K562 (cell line): Measurements from ENCODE around the gene HIPK1. TPM values are rescaled to one million over a fixed set of nuclear protein-coding genes. Genes with fewer than 3 reads are reported as not detected.

Experiments
- ATAC-seq: fragments of 200-7000 bp; cut with Tn5 transposase; 3 replicates; pipeline ENCODE4 v1.9.1; 2020; ENCODE audit warnings: moderate library complexity
- BruUV-seq: library from RNA; stranded (reverse); fragments of 400-500 nt; replicated peaks from 2 replicates; lab custom pipeline; 2021; lab: Mats Ljungman, UMichigan
- CTCF ChIA-PET: fragments of 300-600 bp; formaldehyde crosslinking; extraction: SDS; loops from one replicate; lab custom pipeline; 2021; ENCODE audit warnings: low intra/inter-chr PET ratio; lab: Yijun Ruan, JAX
- POLR2A ChIA-PET: fragments of 300-600, 350-650 bp; sonication (Branson Sonifier 250); formaldehyde crosslinking; extraction: SDS; loops from one replicate; lab custom pipeline; 2021; ENCODE audit warnings: antibody characterized with exemption, inconsistent platforms; lab: Yijun Ruan, JAX
- DNase-seq, 4 experiments: peaks; one replicate each; pipeline versions ENCODE4 v3.0.0 to v3.0.0-alpha.2; 2011 to 2018; ENCODE audit warnings: low spot score in 3 of 4, mixed read lengths in 3 of 4; ENCODE audit errors: extremely low read depth in 1 of 4
- FAIRE-seq: peaks from 2 replicates; lab custom pipeline; 2011; peaks lifted over from hg19 to GRCh38; lab: Jason Lieb, UNC
- H2AFZ ChIP-seq: 2 replicates; pipeline ENCODE4 v1.6.0; 2011; ENCODE audit warnings: low read depth, low read length, control low read depth, inconsistent platforms
- H3K27ac ChIP-seq: fragments of 200-600 bp; 3 replicates; pipeline ENCODE4 v1.8.0; 2011; ENCODE audit warnings: low read depth, mild to moderate bottlenecking, control low read depth, inconsistent platforms, low read length, moderate library complexity, mixed read lengths; ENCODE audit errors: extremely low read depth
- H3K27me3 ChIP-seq, 2 experiments: fragments of 300-600 bp in 1 of 2; 2 replicates in 1 of 2; 3 replicates in 1 of 2; pipeline versions ENCODE4 v1.6.0 to v1.8.0; 2011; ENCODE audit warnings: inconsistent platforms in 2 of 2, low read length in 2 of 2, mild to moderate bottlenecking in 1 of 2, mixed read lengths in 1 of 2, moderate library complexity in 1 of 2; ENCODE audit not compliant: control insufficient read depth in 2 of 2, insufficient read depth in 2 of 2
- H3K36me3 ChIP-seq: fragments of 300-600 bp; 3 replicates; pipeline ENCODE4 v1.8.0; 2011; ENCODE audit warnings: mild to moderate bottlenecking, low read length, inconsistent platforms; ENCODE audit not compliant: control insufficient read depth, insufficient read depth
- H3K4me1 ChIP-seq, 2 experiments: fragments of 200-600 bp in 1 of 2; replicated peaks in 1 of 2; 2 replicates in 1 of 2; 3 replicates in 1 of 2; pipeline versions ENCODE4 v1.5.1 to v1.8.0; 2011; ENCODE audit warnings: inconsistent platforms in 2 of 2, low read length in 2 of 2, mild to moderate bottlenecking in 1 of 2, mixed read lengths in 1 of 2, moderate library complexity in 1 of 2; ENCODE audit not compliant: control insufficient read depth in 2 of 2, insufficient read depth in 2 of 2
- H3K4me2 ChIP-seq: 2 replicates; pipeline ENCODE4 v1.6.1; 2011; ENCODE audit warnings: low read length, control low read depth, inconsistent platforms, mixed read lengths; ENCODE audit not compliant: insufficient read depth
- H3K4me3 ChIP-seq: fragments of 200-600 bp; sonication (generic), shearing (Covaris generic); 2 replicates; pipeline ENCODE4 v1.5.1; 2016; ENCODE audit warnings: control low read depth, inconsistent platforms
- H3K79me2 ChIP-seq: fragments of 200-600 bp; 3 replicates; pipeline ENCODE4 v1.8.0; 2011; ENCODE audit warnings: low read length, inconsistent platforms; ENCODE audit not compliant: control insufficient read depth, insufficient read depth
- H3K9ac ChIP-seq, 2 experiments: 2 replicates each; pipeline versions ENCODE4 v1.6.0 to v1.6.1; 2011; ENCODE audit warnings: low read depth in 2 of 2, low read length in 2 of 2, control low read depth in 1 of 2, inconsistent platforms in 1 of 2, mild to moderate bottlenecking in 1 of 2, mixed read lengths in 1 of 2; ENCODE audit not compliant: insufficient read depth in 1 of 2
- H3K9me1 ChIP-seq: one replicate; pipeline ENCODE4 v1.6.0; 2011; ENCODE audit warnings: inconsistent platforms, mild to moderate bottlenecking, low read length, moderate library complexity; ENCODE audit not compliant: control insufficient read depth, insufficient read depth
- H3K9me3 ChIP-seq: replicated peaks from 2 replicates; pipeline ENCODE4 v1.5.1; 2011; ENCODE audit warnings: low read depth, low read length, inconsistent platforms; ENCODE audit not compliant: control insufficient read depth, insufficient read depth
- H4K20me1 ChIP-seq: replicated peaks from 2 replicates; pipeline ENCODE4 v1.6.1; 2011; ENCODE audit warnings: low read length, inconsistent platforms, mixed read lengths; ENCODE audit not compliant: control insufficient read depth, insufficient read depth
- CCAR2 ChIP-seq: fragments of 200-400 bp; formaldehyde crosslinking; IDR thresholded peaks from 2 replicates; pipeline ENCODE4 v1.6.1; 2017; ENCODE audit warnings: mild to moderate bottlenecking, low read depth, low read length
- KLF10 ChIP-seq: fragments of 250-450 bp; sonication (Bioruptor Pico); IDR thresholded peaks from 2 replicates; pipeline ENCODE4 v1.6.1; 2021; ENCODE audit warnings: matching md5 sums
- MCM3 ChIP-seq: fragments of 450-650 bp; IDR thresholded peaks from 2 replicates; pipeline ENCODE4 v1.6.1; 2016
- PTTG1 ChIP-seq: fragments of 450-650 bp; IDR thresholded peaks from 2 replicates; pipeline ENCODE4 v1.6.1; 2016; ENCODE audit warnings: low read depth, mild to moderate bottlenecking, missing genetic modification characterization, missing compliant biosample characterization
- ZBTB26 ChIP-seq: fragments of 450-650 bp; formaldehyde crosslinking; IDR thresholded peaks from 2 replicates; pipeline ENCODE4 v1.4.0; 2022; ENCODE audit warnings: missing genetic modification characterization
- ZNF445 ChIP-seq: fragments of 250-450 bp; sonication (Bioruptor Pico); IDR thresholded peaks from 2 replicates; pipeline ENCODE4 v1.4.0; 2020; ENCODE audit warnings: low read depth, mild to moderate bottlenecking, moderate library complexity
- ZNF583 ChIP-seq: fragments of 250-450 bp; sonication (Bioruptor Pico); IDR thresholded peaks from 2 replicates; pipeline ENCODE4 v1.4.0; 2020
- ZNF639 ChIP-seq, 2 experiments: fragments of 200-800 bp in 1 of 2; sonication (Bioruptor generic) in 1 of 2; sonication (generic) in 1 of 2; formaldehyde crosslinking in 1 of 2; IDR thresholded peaks in 1 of 2; conservative IDR thresholded peaks in 1 of 2; 2 replicates each; pipeline versions ENCODE4 v1.5.0 to v1.6.1; 2016 to 2020; ENCODE audit warnings: missing compliant biosample characterization in 1 of 2, missing genetic modification characterization in 1 of 2, missing genetic modification reagents in 1 of 2
- WGBS: fragments of 100-300 bp; shearing (Covaris generic); methylation state at CpG from one replicate; pipeline ENCODE4 v1.1.6; 2016; ENCODE audit warnings: low coverage, mixed read lengths; ENCODE audit not compliant: insufficient coverage; ENCODE audit errors: missing lambda C conversion rate; 5-methylcytosine and 5-hydroxymethylcytosine counted together
- in situ Hi-C: fragments of 300-500 bp; cut with MboI; formaldehyde crosslinking; loops from 4 replicates; pipeline ENCODE4 v1.15.0; 2018; ENCODE audit warnings: inconsistent platforms, mixed read lengths
- intact Hi-C: fragments of 100-400 bp; cut with micrococcal nuclease; formaldehyde crosslinking; loops from 2 replicates; pipeline ENCODE4 v1.14.2; 2022
- polyA plus RNA-seq, 8 experiments: library from polyadenylated mRNA; depleted of rRNA in 4 of 8; stranded (reverse) in 5 of 8; unstranded in 3 of 8; fragments of >200 nt; fragmentation: Nextera tagmentation in 2 of 8; fragmentation: Illumina TruSeq in 1 of 8; extraction: Ambion mirVana in 2 of 8; extraction: Trizol in 1 of 8; gene quantifications; 2 replicates each; pipeline versions ENCODE4 v1.2.1 to v1.2.3, GENCODE V29; 2011 to 2014; ENCODE audit warnings: inconsistent platforms in 1 of 8, missing spikeins in 1 of 8
- total RNA-seq, 7 experiments: library from RNA; depleted of rRNA in 6 of 7; stranded (reverse); fragments of >200 nt in 6 of 7; fragmentation: Illumina TruSeq in 2 of 7; extraction: Trizol in 2 of 7; gene quantifications; 2 replicates each; pipeline versions ENCODE4 v1.2.1 to v1.2.3, GENCODE V29; 2011 to 2021; ENCODE audit warnings: low replicate concordance in 1 of 7

The HIPK1 gene
- total and polyA plus RNA-seq, 9 of the 15 experiments (the other 6 are each of a cell fraction or from before 2014, with no cell fraction given) = 10.0 to 57.9 (median 29.6) TPM

GRCh38 chr1:113984710-113985109 lies 55.6 kb downstream of the HIPK1 start:
- BruUV-seq = no TSS peak
- 5% methylated on average over 4 of the region's 4 CpGs for WGBS

More at GRCh38 chr1:113984710-113985109, 55.6 kb downstream of the HIPK1 start:
- ATAC-seq = no peak
- Histone ChIP-seq H3K79me2 (no peaks in the 10 kb centered on the region), H3K27ac (no peak overlapping the region), H3K27me3 (peaks cover 23 to 66% of the 10 kb centered on the region in 2 experiments; a peak in 4 of 5 replicates), H4K20me1 (no peaks in the 10 kb centered on the region), H3K9me3 (no peaks in the 10 kb centered on the region), H3K4me2 (no peak overlapping the region), H3K4me3 (no peak overlapping the region), H3K9me1 (no peaks in the 10 kb centered on the region), H3K4me1 (peaks cover 0 to 8% of the 10 kb centered on the region in 2 experiments; a peak in 1 of 5 replicates), H3K36me3 (no peaks in the 10 kb centered on the region), H2AFZ (no peak overlapping the region), H3K9ac (no peak overlapping the region)
- in situ Hi-C loops = loop anchor here (10.0 to 25.0 kb wide), 2 partner anchors 290 to 1078 kb away; no protein-coding TSS in a partner anchor
- ChIA-PET CTCF (no interaction called here), POLR2A (interaction anchor here (1.1 kb wide), 1 partner anchor 298 kb away, joined by 3 read pairs; no protein-coding TSS in a partner anchor)
- intact Hi-C loops = no loop called here
- TF ChIP-seq ZNF583 (CRISPR knock-in tag) = no peak
- no peak for TF ChIP-seq CCAR2
- no peak for TF ChIP-seq ZBTB26 (CRISPR knock-in tag)
- no peak for TF ChIP-seq KLF10 (CRISPR knock-in tag)
- TF ChIP-seq MCM3 = no peak
- TF ChIP-seq ZNF639 (CRISPR knock-in tag; conservative IDR thresholded peaks at IDR 0.05 in 1 of 2, IDR thresholded peaks at IDR 0.05 in 1 of 2) = no peak
- TF ChIP-seq PTTG1 = no peak
- TF ChIP-seq ZNF445 (CRISPR knock-in tag) = no peak
- DNase-seq = no peak
- no peak for FAIRE-seq
